SKM-1 treated with dmso at 0.1 percent for 144 hours (cell line): ENCODE results near the gene DENND4C.
"Not testable (repeated sequence)": the region's sequence is repeated elsewhere in the genome, so short reads cannot be mapped to it uniquely, and the experiment has no call there.

Experiments
- DNase-seq: peaks from one replicate; lab custom pipeline; 2025; ENCODE audit not compliant: unreplicated experiment; lab: John Stamatoyannopoulos, UW

The DENND4C gene

DNA sequence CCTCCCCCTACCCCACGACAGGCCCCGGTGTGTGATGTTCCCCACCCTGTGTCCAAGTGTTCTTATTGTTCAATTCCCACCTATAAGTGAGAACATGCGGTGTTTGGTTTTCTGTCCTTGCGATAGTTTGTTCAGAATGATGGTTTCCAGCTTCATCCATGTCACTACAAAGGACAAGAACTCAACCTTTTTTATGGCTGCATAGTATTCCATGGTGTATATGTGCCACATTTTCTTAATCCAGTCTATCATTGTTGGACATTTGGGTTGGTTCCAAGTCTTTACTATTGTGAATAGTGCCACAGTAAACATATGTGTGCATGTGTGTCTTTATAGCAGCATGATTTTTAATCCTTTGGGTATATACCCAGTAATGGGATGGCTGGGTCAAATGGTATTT is 35.1 kb downstream of the DENND4C start:
- DNase-seq: not testable (repeated sequence)

DNA sequence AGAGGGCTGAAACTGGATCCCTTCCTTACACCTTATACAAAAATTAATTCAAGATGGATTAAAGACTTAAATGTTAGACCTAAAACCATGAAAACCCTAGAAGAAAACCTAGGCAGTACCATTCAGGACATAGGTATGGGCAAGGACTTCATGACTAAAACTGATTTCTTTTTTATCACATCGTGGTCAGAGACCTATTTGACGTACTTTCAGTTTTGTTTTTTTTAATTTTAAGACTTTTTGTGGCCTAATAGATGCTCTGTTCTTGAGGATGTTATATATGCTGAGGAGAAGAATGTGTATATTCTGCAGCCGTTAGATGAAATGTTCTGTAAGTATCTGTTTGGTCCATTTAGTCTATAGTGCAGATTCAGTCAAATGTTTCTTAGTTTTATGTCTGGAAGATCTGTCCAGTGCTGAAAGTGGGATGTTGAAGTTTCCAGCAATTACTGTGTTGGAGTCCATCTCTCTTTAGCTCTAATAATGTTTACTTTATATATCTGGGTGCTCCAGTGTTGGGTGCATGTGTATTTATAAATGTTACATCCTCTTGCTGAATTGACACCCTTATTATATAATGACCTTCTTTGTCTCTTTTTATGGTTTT is 36.4 kb downstream of the DENND4C start:
- not testable (repeated sequence) for DNase-seq

DNA sequence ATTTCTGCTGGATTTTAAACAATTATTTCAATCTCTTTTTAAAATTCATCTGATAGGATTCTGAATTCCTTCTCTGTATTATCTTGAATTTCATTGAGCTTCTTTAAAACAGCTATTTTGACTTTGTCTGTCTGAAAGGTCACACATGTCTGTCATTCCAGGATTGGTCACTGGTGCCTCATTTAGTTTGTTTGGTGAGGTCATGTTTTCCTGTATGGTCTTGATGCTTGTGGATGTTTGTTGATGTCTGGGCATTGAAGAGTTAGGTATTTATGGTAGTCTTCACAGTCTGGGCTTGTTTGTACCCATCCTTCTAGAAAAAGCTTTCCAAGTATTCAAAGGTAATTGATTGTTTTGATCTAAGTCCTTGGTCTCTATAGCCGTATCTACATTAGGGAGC is 39.1 kb downstream of the DENND4C start:
- DNase-seq: no peak

DNA sequence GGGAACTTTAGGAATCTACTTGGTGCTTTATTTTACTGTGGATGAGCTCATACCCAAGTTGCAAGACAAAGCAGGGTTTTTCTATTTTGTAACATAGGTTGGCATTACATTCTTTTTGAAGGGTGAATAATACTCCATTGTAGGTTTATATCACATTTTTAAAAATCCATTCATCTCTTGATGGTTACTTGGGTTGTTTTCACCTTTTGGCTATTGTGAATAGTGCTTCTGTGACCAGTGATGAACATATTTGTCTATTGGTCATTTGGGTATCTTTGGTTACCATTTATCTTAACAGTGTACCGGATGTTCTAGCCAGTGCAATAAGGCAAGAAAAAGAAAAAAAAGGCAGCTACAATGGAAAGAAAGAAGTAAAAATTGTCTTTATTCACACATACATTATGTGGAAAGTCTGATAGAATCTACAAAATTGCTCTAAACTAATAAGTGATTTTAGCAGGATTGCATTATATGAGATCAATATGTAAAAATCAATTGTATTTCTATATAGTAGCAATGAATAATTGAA is 40.0 kb downstream of the DENND4C start:
- no peak for DNase-seq

DNA sequence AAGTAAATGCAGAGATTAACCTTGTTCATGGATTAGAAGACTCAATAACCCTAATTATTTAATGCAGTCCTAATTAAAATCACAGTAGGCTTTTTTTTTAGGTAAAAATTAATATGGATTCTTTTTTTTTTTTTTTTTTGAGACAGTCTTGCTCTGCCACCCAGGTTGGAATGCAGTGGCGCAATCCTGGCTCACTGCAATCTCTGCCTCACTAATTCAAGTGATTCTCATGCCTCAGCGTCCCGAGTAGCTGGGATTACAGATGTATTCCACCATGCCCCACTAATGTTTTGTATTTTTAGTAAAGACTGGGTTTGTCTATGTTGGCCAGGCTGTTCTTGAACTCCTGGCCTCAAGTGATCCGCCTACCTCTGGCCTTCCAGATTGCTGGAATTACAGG is 40.6 kb downstream of the DENND4C start:
- DNase-seq: no peak

DNA sequence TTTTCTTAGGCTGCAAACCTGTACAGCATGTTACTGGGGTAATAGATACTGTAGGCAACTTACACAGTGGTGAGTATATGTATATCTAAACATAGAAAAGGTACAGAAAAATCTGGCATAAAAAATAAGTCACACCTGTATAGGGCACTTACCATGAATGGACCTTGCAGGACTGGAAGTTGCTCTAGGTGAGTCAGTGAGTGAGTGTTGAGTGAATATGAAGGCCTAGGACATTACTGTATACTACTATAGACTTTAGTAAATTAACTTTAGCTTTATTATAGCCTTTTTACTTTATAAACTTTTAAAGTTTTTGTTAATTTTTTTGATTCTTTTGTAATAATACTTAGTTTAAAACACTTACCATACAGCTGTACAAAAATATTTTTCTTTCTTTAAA is 51.3 kb downstream of the DENND4C start:
- DNase-seq: no peak

DNA sequence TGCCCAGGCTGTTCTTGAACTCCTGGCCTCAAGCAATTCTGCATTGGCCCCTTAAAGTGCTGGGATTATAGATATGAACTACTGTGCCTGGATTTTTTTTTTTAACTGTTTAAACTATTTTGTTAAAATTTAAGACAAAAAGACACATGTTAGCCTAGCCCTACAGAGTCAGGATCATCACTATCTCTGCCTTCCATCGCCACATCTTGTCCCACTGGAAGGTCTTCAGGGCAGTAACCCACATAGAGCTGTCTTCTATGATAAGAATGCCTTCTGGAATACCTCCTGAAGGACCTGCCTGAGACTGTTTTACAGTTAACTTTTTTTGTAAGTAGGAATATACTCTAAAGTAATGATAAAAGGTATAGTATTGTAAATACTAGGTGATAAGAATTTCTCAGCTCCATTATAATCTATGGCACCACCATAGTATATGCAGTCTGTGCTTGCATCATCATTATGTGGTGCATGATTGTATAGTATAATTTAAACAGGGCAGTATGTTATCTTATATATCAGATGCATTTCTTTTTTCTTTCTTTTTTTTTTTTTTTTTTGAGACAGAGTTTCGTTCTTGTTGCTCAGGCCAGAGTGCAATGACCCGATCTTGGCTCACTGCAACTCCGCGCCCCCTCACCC is 52.7 kb downstream of the DENND4C start:
- DNase-seq: no peak

DNA sequence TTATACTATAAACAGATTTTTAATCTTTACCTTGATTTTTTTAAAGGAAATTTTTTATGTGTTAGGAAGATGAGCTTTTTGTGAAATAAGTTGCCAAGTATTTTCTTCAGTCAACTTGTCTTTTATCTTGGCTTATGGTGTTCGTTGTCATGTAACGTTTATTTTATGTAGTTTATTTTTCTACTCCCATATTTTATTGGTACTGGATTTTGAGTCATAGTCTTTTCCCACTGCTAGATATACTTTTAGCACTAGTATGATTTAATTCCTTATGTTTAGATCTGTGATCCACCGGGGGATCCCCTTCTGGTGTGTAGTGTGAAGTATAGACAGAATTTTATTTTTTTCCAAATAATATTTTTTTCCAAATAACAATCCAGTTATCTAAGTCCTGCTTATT is 54.2 kb downstream of the DENND4C start:
- no peak for DNase-seq

DNA sequence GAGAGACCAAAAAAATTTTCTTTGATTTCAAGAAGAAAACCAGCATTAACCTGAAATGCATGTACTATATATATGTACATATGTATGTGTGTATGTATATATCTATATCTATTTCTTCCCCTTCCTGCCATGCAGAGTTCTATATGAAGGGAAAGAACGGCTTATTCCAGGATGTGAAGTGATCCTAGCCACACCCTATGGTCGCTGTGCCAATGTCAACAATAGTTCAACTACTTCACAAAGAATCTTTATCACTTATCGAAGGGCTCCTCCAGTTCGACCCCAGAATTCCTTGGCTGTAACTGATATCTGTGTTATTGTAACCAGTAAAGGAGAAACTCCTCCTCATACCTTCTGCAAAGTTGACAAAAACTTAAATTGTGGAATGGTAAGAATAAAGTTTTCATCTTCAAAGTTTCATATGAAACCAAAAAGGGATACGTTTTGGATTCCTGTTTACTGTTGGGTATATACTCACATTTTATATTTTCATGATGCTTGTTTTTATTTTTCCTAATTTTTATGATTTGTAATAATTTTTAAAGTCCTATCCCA is 56.2 kb downstream of the DENND4C start:
- no peak for DNase-seq

DNA sequence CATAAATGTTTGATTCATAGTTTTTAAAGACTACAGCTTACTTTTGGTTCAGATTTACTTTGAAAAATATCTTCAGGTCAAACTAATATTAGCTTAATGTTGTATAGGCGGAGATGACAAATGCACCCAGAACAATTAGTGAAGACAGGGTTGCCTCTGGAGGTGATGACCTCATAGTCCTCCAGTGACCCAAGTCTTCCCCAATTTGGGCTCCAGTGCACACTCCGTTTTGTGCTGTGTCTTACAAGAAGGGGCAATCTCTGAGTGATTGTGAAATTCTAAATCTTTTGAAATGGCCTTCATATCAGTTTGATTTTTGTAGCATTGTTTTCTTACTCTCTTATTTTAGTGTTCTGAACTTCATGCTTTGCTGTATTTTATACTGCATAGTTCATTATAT is 57.6 kb downstream of the DENND4C start:
- DNase-seq: no peak

DNA sequence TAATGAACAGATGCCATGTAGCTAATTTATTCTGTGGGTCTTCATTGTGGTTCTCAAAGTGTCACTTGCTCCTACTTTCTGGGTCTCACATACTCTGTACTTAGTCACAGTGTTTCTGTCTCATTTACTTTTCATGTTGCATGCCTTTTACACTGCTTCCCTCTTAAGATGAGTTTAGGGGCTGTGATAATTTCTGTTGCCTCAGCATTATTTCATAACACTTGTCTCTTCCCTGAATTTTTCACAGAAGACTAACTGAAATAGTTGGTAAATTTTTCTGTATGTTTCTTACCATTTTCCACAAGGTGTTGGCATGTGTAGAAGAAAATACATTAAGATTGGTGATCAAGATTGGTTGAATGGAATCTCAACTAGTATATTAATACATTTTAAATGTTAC is 59.6 kb downstream of the DENND4C start:
- no peak for DNase-seq

DNA sequence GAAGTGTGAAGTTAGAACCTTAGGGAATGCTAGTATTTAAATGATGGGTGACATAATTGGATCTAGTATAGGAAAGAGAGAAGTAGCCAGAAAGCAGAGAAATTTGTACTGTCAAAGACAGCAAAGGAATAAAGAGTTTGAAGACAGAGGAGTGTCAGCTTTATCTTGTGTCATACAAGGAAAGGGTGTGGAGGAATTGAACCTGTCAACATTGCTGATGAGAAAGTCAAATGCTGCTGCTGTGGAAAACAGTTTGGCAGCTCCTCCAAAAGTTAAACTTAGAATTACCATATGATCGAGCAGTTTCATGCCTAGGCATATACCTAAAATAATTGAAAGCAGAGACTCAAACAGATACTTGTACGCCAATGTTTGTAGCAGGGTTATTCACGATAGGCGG is 63.7 kb downstream of the DENND4C start:
- DNase-seq: no peak

DNA sequence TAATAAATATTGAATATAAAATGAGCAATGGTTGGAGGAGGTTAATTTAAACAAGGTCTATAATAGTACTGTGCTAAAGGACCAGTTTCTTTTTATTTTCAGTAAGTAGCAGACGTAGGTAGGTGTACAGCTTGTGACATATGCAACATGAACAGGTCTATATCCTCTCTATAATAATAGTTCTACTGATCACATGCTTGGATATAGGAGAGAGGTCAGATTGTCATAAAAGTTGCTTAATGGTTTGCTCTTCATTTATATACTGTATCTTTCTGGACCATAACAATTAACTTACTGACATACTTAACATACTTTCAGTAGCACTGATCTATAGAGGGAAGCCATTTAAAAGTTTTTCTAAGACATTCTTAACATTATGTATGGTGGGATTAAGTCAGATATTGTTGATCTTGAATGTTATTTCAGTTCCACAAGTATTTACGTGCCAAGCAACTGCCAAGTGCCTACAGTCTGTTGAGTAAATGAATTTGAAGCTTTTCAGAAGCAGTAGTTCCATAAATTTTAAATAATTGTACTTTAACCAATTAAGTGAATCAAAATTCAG is 68.0 kb downstream of the DENND4C start:
- no peak for DNase-seq

DNA sequence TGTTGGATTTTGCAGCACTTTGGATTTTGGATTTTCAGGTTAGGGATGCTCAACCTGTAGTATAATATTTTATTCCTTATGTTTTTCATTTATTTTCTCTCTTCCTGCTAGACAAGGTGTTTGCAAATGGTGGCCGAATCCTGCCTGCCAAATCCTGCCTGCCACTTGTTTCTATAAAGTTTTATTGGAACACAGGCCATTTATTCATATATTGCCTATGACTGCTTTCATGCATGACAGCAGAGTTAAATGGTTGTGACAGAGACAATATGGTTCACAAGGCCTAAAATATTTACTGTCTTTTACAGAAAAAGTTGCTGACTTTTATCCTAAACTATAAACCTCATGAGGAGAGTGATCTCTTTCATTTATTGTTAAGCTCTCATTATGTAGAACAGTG is 72.7 kb downstream of the DENND4C start:
- no peak for DNase-seq

DNA sequence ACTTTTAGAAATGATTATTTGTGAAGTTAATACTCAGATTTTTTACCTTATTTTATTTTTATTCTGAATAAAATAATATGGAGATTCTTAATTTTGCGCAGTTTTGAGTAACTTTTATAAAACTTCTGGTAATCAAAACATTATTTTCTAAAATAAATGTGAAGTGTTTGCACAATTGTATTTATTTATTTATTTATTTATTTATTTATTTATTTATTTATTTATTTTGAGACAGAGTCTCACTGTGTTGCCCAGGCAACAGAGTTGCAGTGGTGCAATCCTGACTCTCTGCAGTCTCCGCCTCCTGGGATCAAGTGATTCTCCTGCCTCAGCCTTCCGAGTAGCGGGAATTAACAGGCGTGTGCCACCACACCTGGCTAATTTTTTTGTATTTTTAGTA is 76.1 kb downstream of the DENND4C start:
- no peak for DNase-seq

DNA sequence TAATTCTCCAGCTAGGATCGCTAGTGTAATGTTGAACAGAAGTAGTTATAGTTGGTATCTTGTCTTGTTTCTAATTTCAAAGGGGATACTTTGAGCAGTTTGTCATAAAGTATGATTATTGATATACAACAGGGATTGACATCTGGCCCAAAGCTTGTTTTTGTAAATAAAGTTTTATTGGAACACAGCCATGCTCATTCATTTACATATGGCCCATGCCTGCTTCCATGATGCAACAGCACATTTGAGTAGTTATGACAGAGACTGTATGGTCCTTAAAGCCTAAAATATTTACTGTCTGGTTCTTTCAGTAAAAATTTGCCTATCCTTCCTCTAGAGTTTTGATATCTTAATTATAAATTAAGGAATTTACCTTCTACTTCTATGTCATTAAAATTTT is 79.8 kb downstream of the DENND4C start:
- no peak for DNase-seq

DNA sequence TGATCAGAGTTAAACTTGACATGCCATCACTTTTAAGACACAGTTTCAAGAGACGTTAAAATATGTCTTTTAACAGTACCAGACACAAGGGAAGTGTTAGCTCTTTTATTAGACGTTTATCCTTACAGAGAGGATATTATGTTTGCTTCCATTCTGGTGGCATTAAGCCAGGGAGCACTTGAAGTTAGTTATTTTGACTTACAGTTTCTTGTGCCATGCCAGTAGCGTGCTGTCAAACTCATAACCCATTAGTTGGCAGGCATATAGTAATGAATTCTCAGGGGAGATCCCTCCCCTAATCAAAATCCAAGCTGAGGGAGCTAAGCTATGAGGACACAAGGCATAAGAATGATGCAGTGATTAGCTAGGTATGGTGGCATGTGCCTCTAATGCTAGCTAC is 83.1 kb downstream of the DENND4C start:
- DNase-seq: no peak

DNA sequence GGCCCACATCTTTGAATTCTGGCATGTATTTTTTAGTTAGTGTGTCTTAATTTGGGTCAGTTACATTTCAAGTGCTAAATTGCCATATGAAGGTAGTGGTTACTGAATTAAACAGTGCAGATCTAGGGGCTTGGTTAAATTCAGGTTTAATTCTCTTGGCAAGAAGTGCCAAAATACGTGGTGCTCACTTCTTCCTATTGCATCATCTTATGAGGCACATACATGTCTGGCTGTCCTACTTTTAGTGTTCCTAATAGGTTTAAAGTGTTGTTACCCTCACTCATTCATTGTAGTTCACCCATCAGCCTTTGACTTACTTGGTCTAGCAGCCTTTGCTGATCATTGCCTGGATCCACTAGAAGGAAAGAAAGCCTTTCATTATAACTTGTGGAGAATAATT is 90.0 kb downstream of the DENND4C start:
- no peak for DNase-seq

DNA sequence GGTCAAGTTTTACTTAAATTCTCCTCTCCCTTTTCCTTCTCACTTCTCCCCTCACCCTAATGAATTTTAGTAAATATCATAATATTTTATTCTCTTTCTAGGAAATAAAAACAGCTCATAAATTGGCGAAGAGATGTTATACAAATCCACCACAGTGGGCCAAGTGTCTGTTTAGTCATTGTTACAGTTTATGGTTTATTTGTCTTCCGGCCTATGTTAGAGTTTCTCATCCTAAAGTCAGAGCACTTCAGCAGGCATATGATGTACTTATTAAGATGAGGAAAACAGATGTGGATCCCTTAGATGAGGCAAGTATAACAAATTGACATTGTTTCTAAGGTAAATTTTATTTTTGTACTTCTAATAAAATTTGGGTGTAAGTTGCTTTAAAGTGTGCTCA is 101.4 kb downstream of the DENND4C start:
- DNase-seq: no peak

DNA sequence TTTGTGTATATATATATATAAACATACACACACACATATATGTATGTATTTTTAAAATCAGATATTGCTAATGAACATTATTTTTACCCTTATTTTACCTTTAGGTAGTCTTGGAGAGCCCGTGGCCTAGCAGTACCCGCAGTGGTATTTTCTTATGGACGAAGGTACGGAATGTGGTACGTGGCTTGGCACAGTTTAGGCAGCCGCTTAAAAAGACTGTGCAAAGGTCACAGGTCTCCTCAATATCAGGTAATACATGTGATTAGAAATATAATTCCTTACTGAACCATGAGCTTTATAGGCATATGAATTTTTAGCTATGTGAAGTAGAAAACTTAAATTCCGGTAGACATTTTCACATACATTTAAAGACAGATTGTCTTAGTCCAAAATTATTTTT is 105.7 kb downstream of the DENND4C start:
- no peak for DNase-seq

DNA sequence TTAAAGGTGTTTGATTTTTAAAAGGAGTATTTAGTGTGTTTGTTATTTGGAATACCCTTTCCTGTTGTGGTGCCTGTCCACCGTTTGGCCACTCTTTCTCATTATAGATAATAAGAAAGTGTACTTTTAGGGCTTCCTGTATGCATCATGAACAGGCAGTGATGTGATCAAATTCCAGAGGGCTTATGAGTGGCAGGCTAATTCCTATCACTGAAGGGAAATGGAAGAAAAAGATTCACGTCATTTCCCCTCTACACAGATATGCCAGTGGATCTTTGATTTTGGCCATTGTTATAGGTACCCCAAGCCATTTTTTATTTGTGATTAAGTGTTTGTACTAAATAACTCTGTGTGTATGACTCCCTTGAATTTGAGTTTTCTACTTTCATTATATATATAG is 112.5 kb downstream of the DENND4C start:
- no peak for DNase-seq

DNA sequence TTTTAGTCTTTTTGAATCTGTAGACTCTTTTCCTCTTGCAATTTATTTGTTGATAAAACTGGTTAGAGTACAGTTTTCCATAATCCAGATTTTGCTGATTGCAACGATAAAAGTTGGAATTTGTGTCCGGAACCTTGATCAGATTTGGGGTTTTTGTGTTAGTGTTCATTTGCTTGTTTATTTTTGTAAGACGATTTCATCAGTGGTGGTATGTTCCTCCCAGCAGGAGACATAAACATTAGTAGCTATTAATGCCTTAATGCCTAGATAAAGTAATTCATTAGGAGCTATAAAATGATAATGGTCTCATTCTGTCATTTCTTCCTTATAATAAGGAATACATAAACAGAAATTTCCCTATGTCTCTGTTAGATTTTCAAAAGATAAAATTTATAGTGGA is 128.2 kb downstream of the DENND4C start:
- no peak for DNase-seq
